ENCODE results near the gene CRYAB. TPM values are rescaled to one million over a fixed set of nuclear protein-coding genes. Genes with fewer than 3 reads are reported as not detected.

CRYAB gene
- polyA plus RNA-seq, 1 of the 3 experiments (the other 2 are of a cell fraction), result 0.92 TPM

DNA sequence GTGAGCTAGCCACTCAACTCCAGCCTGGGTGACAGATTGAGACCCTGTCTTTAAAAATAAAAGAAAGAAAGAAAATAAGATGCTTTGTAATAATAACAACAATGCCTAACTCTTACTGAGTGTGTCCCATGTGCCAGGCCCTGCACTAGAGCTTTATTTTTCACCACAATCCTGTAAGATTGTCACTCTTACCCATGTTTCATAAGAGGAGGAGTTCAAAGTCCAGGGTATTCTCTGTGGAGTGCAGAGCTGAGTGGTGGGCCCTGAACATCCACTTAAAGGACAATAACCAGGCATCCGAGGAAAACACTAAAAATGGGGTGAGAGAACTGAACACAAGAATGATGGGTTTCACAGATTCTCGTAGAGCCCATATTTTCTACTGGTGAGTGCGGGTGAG lies 6.2 kb upstream of the CRYAB start (continued):
- TF ChIP-seq EP300 (IDR thresholded peaks at IDR 0.05; ENCODE audit: borderline replicate concordance in 1 of 2, low read depth in 1 of 2, low read length in 1 of 2), result no peak

DNA sequence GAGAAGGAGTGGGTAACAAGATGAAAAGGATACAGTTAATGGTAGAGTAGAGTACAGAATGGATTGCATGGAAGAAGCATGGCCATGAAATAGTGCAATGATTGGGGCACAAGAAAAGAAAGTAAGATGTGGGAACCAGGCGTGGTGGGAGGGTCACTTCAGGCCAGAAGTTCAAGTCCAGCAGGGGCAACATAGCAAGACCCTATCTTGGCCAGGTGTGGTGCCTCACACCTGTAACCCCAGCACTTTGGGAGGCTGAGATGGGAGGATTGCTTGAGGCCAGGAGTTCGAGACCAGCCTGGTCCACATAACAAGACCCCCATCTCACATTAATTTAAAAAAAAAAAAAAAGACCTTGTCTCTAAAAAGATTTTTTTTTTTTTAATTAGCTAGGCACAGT lies 5.7 kb upstream of the CRYAB start:
- TF ChIP-seq CHD2 (IDR thresholded peaks at IDR 0.05; ENCODE audit: low read length, partially characterized antibody), result no peak
- TF ChIP-seq JUND (IDR thresholded peaks at IDR 0.05), result no peak
- TF ChIP-seq, protein P1, sequence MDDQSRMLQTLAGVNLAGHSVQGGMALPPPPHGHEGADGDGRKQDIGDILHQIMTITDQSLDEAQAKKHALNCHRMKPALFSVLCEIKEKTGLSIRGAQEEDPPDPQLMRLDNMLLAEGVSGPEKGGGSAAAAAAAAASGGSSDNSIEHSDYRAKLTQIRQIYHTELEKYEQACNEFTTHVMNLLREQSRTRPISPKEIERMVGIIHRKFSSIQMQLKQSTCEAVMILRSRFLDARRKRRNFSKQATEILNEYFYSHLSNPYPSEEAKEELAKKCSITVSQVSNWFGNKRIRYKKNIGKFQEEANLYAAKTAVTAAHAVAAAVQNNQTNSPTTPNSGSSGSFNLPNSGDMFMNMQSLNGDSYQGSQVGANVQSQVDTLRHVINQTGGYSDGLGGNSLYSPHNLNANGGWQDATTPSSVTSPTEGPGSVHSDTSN (IDR thresholded peaks at IDR 0.05), result no peak
- no peak for TF ChIP-seq ZBTB33 (IDR thresholded peaks at IDR 0.05; ENCODE audit: borderline replicate concordance, low read depth)
- TF ChIP-seq FOSL2 (IDR thresholded peaks at IDR 0.05; ENCODE audit: borderline replicate concordance, low read depth), result no peak
- no peak for TF ChIP-seq FOXM1 (IDR thresholded peaks at IDR 0.05; ENCODE audit: low read depth)
- TF ChIP-seq TAF1 (IDR thresholded peaks at IDR 0.05; ENCODE audit: borderline replicate concordance, low read depth, low read length), result no peak
- no peak for TF ChIP-seq EZH2phosphoT487 (IDR thresholded peaks at IDR 0.05; ENCODE audit: borderline replicate concordance, low read depth)
- no peak for TF ChIP-seq GATA2 (CRISPR knock-in tag; IDR thresholded peaks at IDR 0.05)
- TF ChIP-seq EP300 (IDR thresholded peaks at IDR 0.05; ENCODE audit: borderline replicate concordance in 1 of 2, low read depth in 1 of 2, low read length in 1 of 2), result no peak
- TF ChIP-seq GABPA (IDR thresholded peaks at IDR 0.05; ENCODE audit: low read depth), result no peak
- TF ChIP-seq ELF1 (IDR thresholded peaks at IDR 0.05), result no peak
- TF ChIP-seq TCF12 (IDR thresholded peaks at IDR 0.05), result no peak
- TF ChIP-seq FOXJ3 (CRISPR knock-in tag; IDR thresholded peaks at IDR 0.05), result no peak
- no peak for TF ChIP-seq RFX5 (IDR thresholded peaks at IDR 0.05; ENCODE audit: low read length)
- TF ChIP-seq, protein P2, sequence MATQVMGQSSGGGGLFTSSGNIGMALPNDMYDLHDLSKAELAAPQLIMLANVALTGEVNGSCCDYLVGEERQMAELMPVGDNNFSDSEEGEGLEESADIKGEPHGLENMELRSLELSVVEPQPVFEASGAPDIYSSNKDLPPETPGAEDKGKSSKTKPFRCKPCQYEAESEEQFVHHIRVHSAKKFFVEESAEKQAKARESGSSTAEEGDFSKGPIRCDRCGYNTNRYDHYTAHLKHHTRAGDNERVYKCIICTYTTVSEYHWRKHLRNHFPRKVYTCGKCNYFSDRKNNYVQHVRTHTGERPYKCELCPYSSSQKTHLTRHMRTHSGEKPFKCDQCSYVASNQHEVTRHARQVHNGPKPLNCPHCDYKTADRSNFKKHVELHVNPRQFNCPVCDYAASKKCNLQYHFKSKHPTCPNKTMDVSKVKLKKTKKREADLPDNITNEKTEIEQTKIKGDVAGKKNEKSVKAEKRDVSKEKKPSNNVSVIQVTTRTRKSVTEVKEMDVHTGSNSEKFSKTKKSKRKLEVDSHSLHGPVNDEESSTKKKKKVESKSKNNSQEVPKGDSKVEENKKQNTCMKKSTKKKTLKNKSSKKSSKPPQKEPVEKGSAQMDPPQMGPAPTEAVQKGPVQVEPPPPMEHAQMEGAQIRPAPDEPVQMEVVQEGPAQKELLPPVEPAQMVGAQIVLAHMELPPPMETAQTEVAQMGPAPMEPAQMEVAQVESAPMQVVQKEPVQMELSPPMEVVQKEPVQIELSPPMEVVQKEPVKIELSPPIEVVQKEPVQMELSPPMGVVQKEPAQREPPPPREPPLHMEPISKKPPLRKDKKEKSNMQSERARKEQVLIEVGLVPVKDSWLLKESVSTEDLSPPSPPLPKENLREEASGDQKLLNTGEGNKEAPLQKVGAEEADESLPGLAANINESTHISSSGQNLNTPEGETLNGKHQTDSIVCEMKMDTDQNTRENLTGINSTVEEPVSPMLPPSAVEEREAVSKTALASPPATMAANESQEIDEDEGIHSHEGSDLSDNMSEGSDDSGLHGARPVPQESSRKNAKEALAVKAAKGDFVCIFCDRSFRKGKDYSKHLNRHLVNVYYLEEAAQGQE (IDR thresholded peaks at IDR 0.05; ENCODE audit: low read depth, low read length), result no peak
- H3K79me2 ChIP-seq (ENCODE audit: insufficient read depth), result no peaks in the 10 kb centered on the region
- no peaks in the 10 kb centered on the region for H3K36me3 ChIP-seq (replicated peaks in 1 of 2; ENCODE audit: control insufficient read depth in 1 of 2, insufficient read depth in 2 of 2, low read length in 1 of 2)
- POLR2A ChIA-PET, result interaction anchor here (1.4 kb wide), 1 partner anchor 9 kb away, joined by 3 read pairs; no protein-coding TSS in a partner anchor
- H3F3A ChIP-seq (replicated peaks; ENCODE audit: insufficient read depth), result peaks cover under 1% of the 10 kb centered on the region
- no peaks in the 10 kb centered on the region for H3K9me3 ChIP-seq
- H3K27ac ChIP-seq (ENCODE audit: low read depth in 2 of 2, low read length in 1 of 2), result no peak overlapping the region
- no peaks in the 10 kb centered on the region for H3K27me3 ChIP-seq (ENCODE audit: insufficient read depth)
- no peak overlapping the region for H2AFZ ChIP-seq (ENCODE audit: low read depth)
- H3K9ac ChIP-seq, result no peak overlapping the region
- CTCF ChIA-PET, result no interaction called here
- H3K4me2 ChIP-seq, result no peak overlapping the region
- no peak for DNase-seq
- H3K4me1 ChIP-seq (ENCODE audit: control insufficient read depth in 1 of 2, insufficient read depth in 2 of 2, low read depth in 1 of 2, low read length in 1 of 2), result peaks cover under 1 to 7% of the 10 kb centered on the region in 2 experiments
- H3K9me2 ChIP-seq, result no peaks in the 10 kb centered on the region
- H3K4me3 ChIP-seq (ENCODE audit: low read depth in 2 of 2, low read length in 1 of 2), result no peak overlapping the region
- H4K20me1 ChIP-seq (ENCODE audit: insufficient read depth), result no peaks in the 10 kb centered on the region
- WGBS (ENCODE audit: low lambda C conversion rate), result 60% methylated on average over 2 of the region's 2 CpGs
